ENCODE data around the gene NAGK. TPM values are rescaled to one million over a fixed set of nuclear protein-coding genes. Genes with fewer than 3 reads are reported as not detected.

NAGK gene
- total RNA-seq, 3 donors from 2014 or later = 64.5 to 105 (median 67.9) TPM

DNA sequence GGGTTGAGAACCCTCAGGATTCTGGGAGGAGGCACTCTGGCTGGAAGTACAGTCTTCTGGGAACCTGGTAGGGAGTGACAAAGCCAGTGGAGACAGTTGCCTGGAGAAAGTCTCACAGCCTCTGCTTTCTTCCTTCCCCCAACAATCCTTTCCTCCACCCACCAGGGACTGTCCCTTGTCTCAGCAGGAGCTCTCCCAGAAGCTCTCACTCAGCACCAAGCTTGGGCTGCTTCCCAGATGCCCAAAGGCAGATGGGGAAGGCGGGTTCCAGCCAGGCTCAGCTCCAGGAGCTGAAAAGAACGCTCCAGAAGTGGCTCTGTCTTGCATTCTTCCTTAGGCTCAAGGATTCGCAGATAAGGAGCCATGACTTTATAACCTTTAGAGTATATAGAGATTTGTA lies 7.6 kb upstream of the NAGK start:
- no peaks in the 10 kb centered on the region for H3K4me1 ChIP-seq (ENCODE audit: low read depth)
- H3K4me3 ChIP-seq = no peak overlapping the region
- H3K9me3 ChIP-seq = no peaks in the 10 kb centered on the region
- no peaks in the 10 kb centered on the region for H3K36me3 ChIP-seq (ENCODE audit: low read depth)
- DNase-seq (no peak), ATAC-seq (no peak)
- intact Hi-C loops (cut with DNase I, micrococcal nuclease) = no loop called here
- TF ChIP-seq, protein P1, sequence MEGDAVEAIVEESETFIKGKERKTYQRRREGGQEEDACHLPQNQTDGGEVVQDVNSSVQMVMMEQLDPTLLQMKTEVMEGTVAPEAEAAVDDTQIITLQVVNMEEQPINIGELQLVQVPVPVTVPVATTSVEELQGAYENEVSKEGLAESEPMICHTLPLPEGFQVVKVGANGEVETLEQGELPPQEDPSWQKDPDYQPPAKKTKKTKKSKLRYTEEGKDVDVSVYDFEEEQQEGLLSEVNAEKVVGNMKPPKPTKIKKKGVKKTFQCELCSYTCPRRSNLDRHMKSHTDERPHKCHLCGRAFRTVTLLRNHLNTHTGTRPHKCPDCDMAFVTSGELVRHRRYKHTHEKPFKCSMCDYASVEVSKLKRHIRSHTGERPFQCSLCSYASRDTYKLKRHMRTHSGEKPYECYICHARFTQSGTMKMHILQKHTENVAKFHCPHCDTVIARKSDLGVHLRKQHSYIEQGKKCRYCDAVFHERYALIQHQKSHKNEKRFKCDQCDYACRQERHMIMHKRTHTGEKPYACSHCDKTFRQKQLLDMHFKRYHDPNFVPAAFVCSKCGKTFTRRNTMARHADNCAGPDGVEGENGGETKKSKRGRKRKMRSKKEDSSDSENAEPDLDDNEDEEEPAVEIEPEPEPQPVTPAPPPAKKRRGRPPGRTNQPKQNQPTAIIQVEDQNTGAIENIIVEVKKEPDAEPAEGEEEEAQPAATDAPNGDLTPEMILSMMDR (IDR thresholded peaks at IDR 0.05) = no peak

DNA sequence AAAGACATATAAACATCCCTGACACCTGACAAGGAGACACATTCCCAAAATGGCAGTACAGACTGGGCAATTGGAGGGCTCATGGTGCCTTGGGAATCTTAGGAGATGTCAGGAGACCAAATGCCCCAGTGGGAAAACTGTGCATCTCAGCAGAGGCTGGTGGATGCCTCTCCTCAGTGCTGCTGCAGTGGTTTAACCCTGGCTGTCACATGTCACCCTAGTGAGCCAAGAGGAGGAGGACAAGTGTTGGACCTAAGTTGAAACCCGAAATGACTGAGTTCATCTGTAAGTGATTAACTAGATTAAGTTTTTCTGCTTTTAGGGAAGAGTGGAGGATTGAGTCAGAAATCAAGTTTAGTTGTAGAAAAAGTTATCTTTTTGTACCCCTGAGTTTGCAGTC lies 5.2 kb upstream of the NAGK start:
- Histone ChIP-seq H3K4me3 (no peak overlapping the region), H3K4me1 (ENCODE audit: low read depth) (no peaks in the 10 kb centered on the region), H3K9me3 (no peaks in the 10 kb centered on the region), H3K36me3 (ENCODE audit: low read depth) (no peaks in the 10 kb centered on the region)
- no peak for ATAC-seq
- intact Hi-C loops (cut with DNase I, micrococcal nuclease) = no loop called here
- no peak for DNase-seq
- TF ChIP-seq, protein P1 (IDR thresholded peaks at IDR 0.05) = no peak

DNA sequence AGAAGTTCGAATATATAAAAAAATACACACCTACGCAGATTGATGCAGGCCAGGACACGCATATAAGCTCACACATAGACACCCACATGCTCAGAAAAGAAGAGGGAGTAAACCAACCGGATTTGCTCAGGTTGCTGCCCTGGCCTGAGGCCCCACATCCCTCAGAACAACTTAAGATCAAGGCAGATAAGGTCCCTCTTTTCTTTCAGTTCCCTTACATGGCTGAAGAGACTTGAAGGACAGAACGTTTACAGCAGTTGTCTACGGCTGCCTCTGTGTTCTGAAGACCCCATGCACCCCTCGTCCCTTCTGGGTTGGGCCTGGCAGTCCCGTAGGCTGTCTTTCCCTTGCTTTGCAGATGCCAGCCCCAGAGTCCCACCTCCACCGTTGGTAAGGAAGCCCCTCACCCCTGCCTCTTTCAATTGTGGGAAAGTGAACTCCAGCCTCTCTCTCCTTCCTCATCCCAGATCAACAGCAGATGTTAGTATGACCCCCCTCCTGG lies 4.3 kb upstream of the NAGK start:
- Histone ChIP-seq H3K9me3 (no peaks in the 10 kb centered on the region), H3K4me1 (ENCODE audit: low read depth) (peaks cover under 1% of the 10 kb centered on the region), H3K36me3 (ENCODE audit: low read depth) (no peaks in the 10 kb centered on the region), H3K4me3 (no peak overlapping the region)
- ATAC-seq (no peak), DNase-seq (no peak)
- intact Hi-C loops (cut with DNase I, micrococcal nuclease) = no loop called here
- TF ChIP-seq, protein P1 (IDR thresholded peaks at IDR 0.05) = no peak

DNA sequence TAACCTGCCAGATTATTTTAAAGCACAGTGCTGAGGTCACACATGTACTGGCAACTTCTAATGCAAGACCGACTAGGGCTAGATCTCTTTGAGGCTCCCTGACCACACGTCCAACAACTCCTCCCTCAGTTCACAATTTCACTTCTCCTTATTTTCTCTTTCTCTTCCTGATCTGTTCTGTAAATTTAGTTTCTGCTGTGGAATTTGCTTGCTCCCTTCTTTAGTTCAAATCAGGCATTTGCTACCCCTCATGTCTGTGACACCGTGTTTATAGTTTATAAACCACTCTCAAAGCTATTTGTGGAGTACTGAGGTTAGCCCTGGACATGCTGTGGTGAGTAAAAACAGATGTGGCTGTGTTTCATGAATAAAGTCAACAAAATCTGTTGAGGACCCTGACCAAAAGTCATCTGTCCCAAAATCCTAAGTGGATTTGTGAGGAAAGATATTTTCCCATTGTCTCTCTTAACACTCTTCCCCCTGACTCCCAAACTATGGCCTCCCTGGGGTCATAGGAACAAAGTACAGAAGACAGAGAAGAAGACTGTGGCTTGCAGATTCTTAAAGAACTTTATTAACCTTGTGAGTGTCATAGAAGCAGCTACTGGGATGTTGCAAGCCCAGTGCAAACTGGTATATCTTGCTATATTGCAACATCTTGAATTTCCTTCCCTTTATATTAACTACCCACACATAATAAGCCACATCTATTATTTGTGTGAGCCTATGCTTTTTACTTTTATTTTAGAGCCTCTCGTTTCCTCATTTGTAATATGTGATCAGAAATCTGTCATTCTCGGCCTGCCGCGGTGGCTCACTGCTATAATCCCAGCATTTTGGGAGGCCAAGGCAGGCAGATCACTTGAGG lies 3.5 kb upstream of the NAGK start:
- Histone ChIP-seq H3K4me1 (ENCODE audit: low read depth) (peaks cover 9% of the 10 kb centered on the region), H3K4me3 (no peak overlapping the region), H3K36me3 (ENCODE audit: low read depth) (no peaks in the 10 kb centered on the region), H3K9me3 (no peaks in the 10 kb centered on the region)
- DNase-seq (no peak), ATAC-seq (no peak)
- intact Hi-C loops (cut with DNase I, micrococcal nuclease) = no loop called here
- TF ChIP-seq, protein P1 (IDR thresholded peaks at IDR 0.05) = no peak

DNA sequence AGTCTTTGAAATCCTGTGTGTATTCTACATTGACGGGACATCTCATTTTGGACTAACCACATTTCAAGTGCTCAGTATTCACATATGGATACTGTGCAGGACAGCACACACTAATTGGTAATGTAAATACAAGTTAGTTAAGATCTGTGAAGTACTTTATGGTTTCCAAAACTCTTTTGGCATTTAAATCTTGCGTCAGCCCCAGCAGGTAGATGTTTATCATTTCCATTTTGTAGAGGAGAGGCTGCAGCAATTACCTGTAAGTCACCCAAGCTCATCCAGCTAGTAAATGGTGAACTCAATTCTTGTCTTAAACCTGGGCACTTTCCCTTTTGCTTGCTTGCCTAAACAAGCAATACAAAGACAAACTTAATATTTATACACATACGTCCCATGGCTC lies 1.6 kb upstream of the NAGK start:
- ATAC-seq = no peak
- TF ChIP-seq, protein P1 (IDR thresholded peaks at IDR 0.05) = no peak
- Histone ChIP-seq H3K4me1 (ENCODE audit: low read depth) (peaks cover 18% of the 10 kb centered on the region), H3K36me3 (ENCODE audit: low read depth) (no peaks in the 10 kb centered on the region), H3K9me3 (no peaks in the 10 kb centered on the region), H3K4me3 (no peak overlapping the region)
- intact Hi-C loops (cut with DNase I, micrococcal nuclease) = no loop called here
- DNase-seq = no peak

Measured in mucosa of descending colon (tissue), 3 donors.